ENCODE results near the gene DIP2C. TPM values are rescaled to one million over a fixed set of nuclear protein-coding genes. Genes with fewer than 3 reads are reported as not detected.
A peak's percentile ranks its signal among the peaks of the same experiment; 100 is the strongest.

The DIP2C gene
- total RNA-seq, 2 donors from 2014 or later: 12.3 to 41.8 TPM

- Histone ChIP-seq H3K36me3 (no peaks in the 10 kb centered on the region), H3K9me3 (no peaks in the 10 kb centered on the region), H3K4me1 (replicated peaks) (no peaks in the 10 kb centered on the region), H3K27ac (no peak overlapping the region), H3K27me3 (replicated peaks; ENCODE audit: insufficient read depth) (no peaks in the 10 kb centered on the region), H3K4me3 (no peak overlapping the region)
- intact Hi-C loops (cut with DNase I): no loop called here
- DNase-seq (ENCODE audit: low spot score): peak; percentile 20
- no peak for TF ChIP-seq POLR2A (IDR thresholded peaks at IDR 0.05)
- TF ChIP-seq CTCF (IDR thresholded peaks at IDR 0.05): no peak
- no peak for TF ChIP-seq POLR2AphosphoS5 (IDR thresholded peaks at IDR 0.05)
- WGBS: 44% methylated on average over 9 of the region's 9 CpGs
Observed at GRCh38 chr10:234708-235406, 454.6 kb downstream of the DIP2C start.

- WGBS: 94% methylated on average over 11 of the region's 11 CpGs
- intact Hi-C loops (cut with DNase I): no loop called here
- Histone ChIP-seq H3K9me3 (no peaks in the 10 kb centered on the region), H3K27me3 (replicated peaks; ENCODE audit: insufficient read depth) (no peaks in the 10 kb centered on the region), H3K4me3 (no peak overlapping the region), H3K36me3 (no peaks in the 10 kb centered on the region), H3K27ac (no peak overlapping the region), H3K4me1 (replicated peaks) (no peaks in the 10 kb centered on the region)
- no peak for DNase-seq (ENCODE audit: low spot score)
- TF ChIP-seq CTCF (IDR thresholded peaks at IDR 0.05) (no peak), POLR2AphosphoS5 (IDR thresholded peaks at IDR 0.05) (no peak), POLR2A (IDR thresholded peaks at IDR 0.05) (no peak)
Observed at GRCh38 chr10:232878-233277, 456.6 kb downstream of the DIP2C start.

GRCh38 chr10:232061-232460, 457.4 kb downstream of the DIP2C start:
- WGBS: 90% methylated on average over 3 of the region's 3 CpGs
- intact Hi-C loops (cut with DNase I): no loop called here
- no peaks in the 10 kb centered on the region for H3K27me3 ChIP-seq (replicated peaks; ENCODE audit: insufficient read depth)
- H3K4me1 ChIP-seq (replicated peaks): no peaks in the 10 kb centered on the region
- no peaks in the 10 kb centered on the region for H3K9me3 ChIP-seq
- H3K36me3 ChIP-seq: no peaks in the 10 kb centered on the region
- no peak overlapping the region for H3K4me3 ChIP-seq
- no peak for DNase-seq (ENCODE audit: low spot score)
- no peak for TF ChIP-seq POLR2AphosphoS5 (IDR thresholded peaks at IDR 0.05)
- no peak for TF ChIP-seq CTCF (IDR thresholded peaks at IDR 0.05)
- no peak for TF ChIP-seq POLR2A (IDR thresholded peaks at IDR 0.05)
- no peak overlapping the region for H3K27ac ChIP-seq

DNA sequence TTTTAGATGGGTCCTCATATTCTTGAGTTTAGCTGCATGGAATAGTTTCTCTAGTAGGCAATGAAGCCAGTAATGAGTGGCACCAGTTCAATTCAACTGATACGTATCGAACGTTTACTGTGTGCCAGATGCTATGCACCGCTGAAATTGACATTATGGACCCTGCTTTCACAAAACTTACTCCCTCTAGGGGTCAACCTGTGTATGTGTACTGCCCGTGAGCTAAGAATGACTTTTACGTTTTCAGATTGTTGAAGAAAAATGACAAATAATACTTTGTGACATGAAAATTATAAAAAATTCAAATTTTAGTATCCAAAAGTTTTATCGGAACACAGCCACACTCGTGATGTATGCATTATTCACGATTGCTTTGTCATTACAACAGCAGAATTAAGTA, 458.7 kb downstream of the DIP2C start:
- Histone ChIP-seq H3K4me3 (no peak overlapping the region), H3K27me3 (replicated peaks; ENCODE audit: insufficient read depth) (no peaks in the 10 kb centered on the region), H3K27ac (no peak overlapping the region), H3K36me3 (no peaks in the 10 kb centered on the region), H3K4me1 (replicated peaks) (no peaks in the 10 kb centered on the region), H3K9me3 (no peaks in the 10 kb centered on the region)
- DNase-seq (ENCODE audit: low spot score): no peak
- WGBS: 92% methylated on average over 9 of the region's 9 CpGs
- TF ChIP-seq POLR2AphosphoS5 (IDR thresholded peaks at IDR 0.05) (no peak), POLR2A (IDR thresholded peaks at IDR 0.05) (no peak), CTCF (IDR thresholded peaks at IDR 0.05) (no peak)
- intact Hi-C loops (cut with DNase I): no loop called here

GRCh38 chr10:228366-228765, 461.1 kb downstream of the DIP2C start:
- Histone ChIP-seq H3K4me1 (replicated peaks) (no peaks in the 10 kb centered on the region), H3K27ac (no peak overlapping the region), H3K9me3 (no peaks in the 10 kb centered on the region), H3K4me3 (no peak overlapping the region), H3K36me3 (no peaks in the 10 kb centered on the region), H3K27me3 (replicated peaks; ENCODE audit: insufficient read depth) (no peaks in the 10 kb centered on the region)
- 33% methylated on average over 6 of the region's 6 CpGs for WGBS
- intact Hi-C loops (cut with DNase I): no loop called here
- no peak for TF ChIP-seq POLR2A (IDR thresholded peaks at IDR 0.05)
- TF ChIP-seq POLR2AphosphoS5 (IDR thresholded peaks at IDR 0.05): peak; percentile 8
- no peak for DNase-seq (ENCODE audit: low spot score)

Data from prostate gland (tissue), 2 donors.